ENCODE measurements around the gene TTLL12. TPM values are rescaled to one million over a fixed set of nuclear protein-coding genes. Genes with fewer than 3 reads are reported as not detected.

TTLL12 gene
- polyA plus RNA-seq, 1 donor (not counting 4 experiments of a cell fraction or from before 2014, with no cell fraction given), result 22.1 TPM

GRCh38 chr22:43129426-43130425 lies 57.2 kb downstream of the TTLL12 start:
- Histone ChIP-seq H3K27ac (ENCODE audit: control insufficient read depth, insufficient read depth, low read length) (no peak overlapping the region), H3K4me1 (ENCODE audit: control insufficient read depth, extremely low read depth, insufficient read depth, low read length) (peaks cover 31% of the 10 kb centered on the region), H3K9me1 (ENCODE audit: control insufficient read depth, extremely low read depth, insufficient read depth, low read length) (no peaks in the 10 kb centered on the region), H3K4me2 (ENCODE audit: control insufficient read depth, extremely low read depth, insufficient read depth, low read depth, low read length) (no peak overlapping the region), H2AFZ (ENCODE audit: control insufficient read depth, low read length) (no peak overlapping the region), H3K9ac (ENCODE audit: control insufficient read depth, extremely low read depth, insufficient read depth, low read length) (no peak overlapping the region), H3K27me3 (ENCODE audit: control insufficient read depth, extremely low read depth, insufficient read depth, low read length) (no peaks in the 10 kb centered on the region), H4K20me1 (ENCODE audit: control insufficient read depth, extremely low read depth, insufficient read depth, low read length) (no peaks in the 10 kb centered on the region), H3K79me2 (ENCODE audit: control insufficient read depth, insufficient read depth, low read length) (no peaks in the 10 kb centered on the region), H3K4me3 (ENCODE audit: control insufficient read depth in 2 of 3, extremely low read depth in 1 of 3, insufficient read depth in 2 of 3, low read depth in 1 of 3, low read length in 3 of 3) (no peak overlapping the region), H3K36me3 (ENCODE audit: control insufficient read depth in 2 of 2, extremely low read depth in 1 of 2, insufficient read depth in 2 of 2, low read length in 2 of 2) (peaks cover 18 to 21% of the 10 kb centered on the region in 2 experiments), H3K9me3 (ENCODE audit: control insufficient read depth, low read depth, low read length) (no peaks in the 10 kb centered on the region)
- DNase-seq (ENCODE audit: low read depth, low spot score), result no peak
- no peak for FAIRE-seq
- dilution Hi-C loops (cut with MboI; ENCODE audit: extremely low pct_ligation_motif_present, low sequenced_read_pairs), result no loop called here
- TF ChIP-seq CTCF (optimal IDR thresholded peaks at IDR 0.05 in 1 of 3, IDR thresholded peaks at IDR 0.05 in 1 of 3, conservative IDR thresholded peaks at IDR 0.05 in 1 of 3; ENCODE audit: extremely low read depth in 1 of 3, insufficient read depth in 2 of 3, low read length in 3 of 3) (no peak), EZH2 (IDR thresholded peaks at IDR 0.05; ENCODE audit: low read length) (no peak)

GRCh38 chr22:43128928-43129424 lies 58.0 kb downstream of the TTLL12 start:
- Histone ChIP-seq H3K27me3 (ENCODE audit: control insufficient read depth, extremely low read depth, insufficient read depth, low read length) (no peaks in the 10 kb centered on the region), H3K9ac (ENCODE audit: control insufficient read depth, extremely low read depth, insufficient read depth, low read length) (no peak overlapping the region), H3K4me1 (ENCODE audit: control insufficient read depth, extremely low read depth, insufficient read depth, low read length) (peaks cover 31% of the 10 kb centered on the region), H3K27ac (ENCODE audit: control insufficient read depth, insufficient read depth, low read length) (no peak overlapping the region), H3K4me2 (ENCODE audit: control insufficient read depth, extremely low read depth, insufficient read depth, low read depth, low read length) (no peak overlapping the region), H3K9me1 (ENCODE audit: control insufficient read depth, extremely low read depth, insufficient read depth, low read length) (no peaks in the 10 kb centered on the region), H2AFZ (ENCODE audit: control insufficient read depth, low read length) (no peak overlapping the region), H3K4me3 (ENCODE audit: control insufficient read depth in 2 of 3, extremely low read depth in 1 of 3, insufficient read depth in 2 of 3, low read depth in 1 of 3, low read length in 3 of 3) (no peak overlapping the region), H3K9me3 (ENCODE audit: control insufficient read depth, low read depth, low read length) (no peaks in the 10 kb centered on the region), H3K36me3 (ENCODE audit: control insufficient read depth in 2 of 2, extremely low read depth in 1 of 2, insufficient read depth in 2 of 2, low read length in 2 of 2) (peaks cover 17 to 18% of the 10 kb centered on the region in 2 experiments), H3K79me2 (ENCODE audit: control insufficient read depth, insufficient read depth, low read length) (no peaks in the 10 kb centered on the region), H4K20me1 (ENCODE audit: control insufficient read depth, extremely low read depth, insufficient read depth, low read length) (no peaks in the 10 kb centered on the region)
- DNase-seq (ENCODE audit: low read depth, low spot score), result no peak
- FAIRE-seq, result no peak
- dilution Hi-C loops (cut with MboI; ENCODE audit: extremely low pct_ligation_motif_present, low sequenced_read_pairs), result no loop called here
- TF ChIP-seq CTCF (optimal IDR thresholded peaks at IDR 0.05 in 1 of 3, IDR thresholded peaks at IDR 0.05 in 1 of 3, conservative IDR thresholded peaks at IDR 0.05 in 1 of 3; ENCODE audit: extremely low read depth in 1 of 3, insufficient read depth in 2 of 3, low read length in 3 of 3), result no peak
- no peak for TF ChIP-seq EZH2 (IDR thresholded peaks at IDR 0.05; ENCODE audit: low read length)

All from keratinocyte (primary cell).